BJ (cell line): ENCODE measurements around the gene MGAT4A. TPM values are rescaled to one million over a fixed set of nuclear protein-coding genes. Genes with fewer than 3 reads are reported as not detected.

Experiments used
- CTCF ChIA-PET: fragments of 350-600 bp; formaldehyde crosslinking; extraction: SDS; loops from one replicate; lab custom pipeline; 2021; ENCODE audit warnings: antibody characterized with exemption, inconsistent platforms; lab: Yijun Ruan, JAX
- POLR2A ChIA-PET: fragments of 300-600 bp; sonication (Branson Sonifier 250); formaldehyde crosslinking; extraction: SDS; loops from one replicate; lab custom pipeline; 2021; ENCODE audit warnings: antibody characterized with exemption; lab: Charles Lee
- DNase-seq: peaks from one replicate; pipeline ENCODE4 v3.0.0-alpha.2; 2011; ENCODE audit warnings: low read depth
- H3K27me3 ChIP-seq: 2 replicates; pipeline ENCODE4 v1.6.0; 2011; ENCODE audit warnings: low read length; ENCODE audit not compliant: control insufficient read depth, insufficient read depth
- H3K36me3 ChIP-seq: 2 replicates; pipeline ENCODE4 v1.5.1; 2011; ENCODE audit warnings: low read length; ENCODE audit not compliant: control insufficient read depth, insufficient read depth
- H3K4me3 ChIP-seq: 2 replicates; pipeline ENCODE4 v1.5.1; 2011; ENCODE audit warnings: low read depth, mild to moderate bottlenecking, control low read depth, low read length
- CTCF ChIP-seq: IDR thresholded peaks from 2 replicates; pipeline ENCODE4 v1.5.1; 2011; ENCODE audit warnings: low read depth, mild to moderate bottlenecking, control low read depth, inconsistent platforms, low read length, moderate library complexity; ENCODE audit not compliant: insufficient read depth
- polyA plus RNA-seq: library from polyadenylated mRNA; depleted of rRNA; stranded (reverse); fragments of >200 nt; gene quantifications from 2 replicates; pipeline ENCODE4 v1.2.3, GENCODE V29; 2011

The MGAT4A gene
- polyA plus RNA-seq, 1 experiment: not detected

- TF ChIP-seq CTCF: no peak
- DNase-seq: no peak
- Histone ChIP-seq H3K4me3 (no peak overlapping the region), H3K27me3 (peaks cover 2% of the 10 kb centered on the region), H3K36me3 (no peaks in the 10 kb centered on the region)
- CTCF ChIA-PET: interaction anchor here (0.6 to 1.2 kb wide), 2 partner anchors 19 to 33 kb away, joined by 3 read pairs; no protein-coding TSS in a partner anchor
- POLR2A ChIA-PET: no interaction called here
These were observed 39.6 kb downstream of the MGAT4A start for GRCh38 chr2:98691303-98691702.

- POLR2A ChIA-PET: no interaction called here
These were observed 44.7 kb downstream of the MGAT4A start for GRCh38 chr2:98685930-98686887.

GRCh38 chr2:98683728-98684127 lies 47.2 kb downstream of the MGAT4A start:
- H3K27me3 ChIP-seq: peaks cover 2% of the 10 kb centered on the region
- DNase-seq: no peak
- no peaks in the 10 kb centered on the region for H3K36me3 ChIP-seq
- ChIA-PET CTCF (no interaction called here), POLR2A (no interaction called here)
- H3K4me3 ChIP-seq: no peak overlapping the region
- TF ChIP-seq CTCF: no peak

More at GRCh38 chr2:98685930-98686887, 44.7 kb downstream of the MGAT4A start:
- CTCF ChIA-PET: no interaction called here
- no peak overlapping the region for H3K4me3 ChIP-seq
- H3K27me3 ChIP-seq: peaks cover 2% of the 10 kb centered on the region
- TF ChIP-seq CTCF: no peak
- no peak for DNase-seq
- H3K36me3 ChIP-seq: no peaks in the 10 kb centered on the region

- no peak for DNase-seq
- Histone ChIP-seq H3K4me3 (no peak overlapping the region), H3K27me3 (no peaks in the 10 kb centered on the region), H3K36me3 (no peaks in the 10 kb centered on the region)
- TF ChIP-seq CTCF: no peak
- ChIA-PET POLR2A (no interaction called here), CTCF (interaction anchor here (1.8 kb wide), 1 partner anchor 27 kb away, joined by 5 read pairs; no protein-coding TSS in a partner anchor)
These were observed 54.2 kb downstream of the MGAT4A start for GRCh38 chr2:98676742-98677141.

GRCh38 chr2:98674233-98674964 lies 56.5 kb downstream of the MGAT4A start:
- no peak for TF ChIP-seq CTCF
- ChIA-PET CTCF (no interaction called here), POLR2A (no interaction called here)
- Histone ChIP-seq H3K36me3 (no peaks in the 10 kb centered on the region), H3K4me3 (no peak overlapping the region), H3K27me3 (no peaks in the 10 kb centered on the region)
- DNase-seq: no peak
